ENCODE results near the gene SERPINB13.
"Not testable (repeated sequence)": the region's sequence is repeated elsewhere in the genome, so short reads cannot be mapped to it uniquely, and the experiment has no call there.

SERPINB13 gene

DNA sequence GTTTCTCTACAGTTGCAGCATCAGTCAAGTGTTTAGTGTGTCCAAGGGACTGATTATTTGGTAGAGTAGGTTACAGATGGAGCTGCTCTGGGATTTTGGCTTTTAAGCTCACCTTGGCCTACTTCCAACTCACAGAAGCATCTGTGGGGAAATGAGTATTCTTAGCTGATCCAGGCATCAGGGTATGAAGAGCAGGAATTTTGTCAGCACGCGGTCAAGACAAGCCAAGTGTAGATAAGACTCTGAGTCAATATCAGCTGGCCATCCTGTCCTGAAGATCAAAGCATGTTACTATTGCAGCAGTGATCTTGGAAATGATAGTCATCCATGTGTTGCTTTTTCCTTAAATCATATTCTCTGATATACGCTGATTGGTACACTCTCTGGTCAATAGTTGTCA is 32.5 kb downstream of the SERPINB13 start:
- no peak overlapping the region for H3K4me3 ChIP-seq (ENCODE audit: low read depth, low read length)
- TF ChIP-seq, protein P1, sequence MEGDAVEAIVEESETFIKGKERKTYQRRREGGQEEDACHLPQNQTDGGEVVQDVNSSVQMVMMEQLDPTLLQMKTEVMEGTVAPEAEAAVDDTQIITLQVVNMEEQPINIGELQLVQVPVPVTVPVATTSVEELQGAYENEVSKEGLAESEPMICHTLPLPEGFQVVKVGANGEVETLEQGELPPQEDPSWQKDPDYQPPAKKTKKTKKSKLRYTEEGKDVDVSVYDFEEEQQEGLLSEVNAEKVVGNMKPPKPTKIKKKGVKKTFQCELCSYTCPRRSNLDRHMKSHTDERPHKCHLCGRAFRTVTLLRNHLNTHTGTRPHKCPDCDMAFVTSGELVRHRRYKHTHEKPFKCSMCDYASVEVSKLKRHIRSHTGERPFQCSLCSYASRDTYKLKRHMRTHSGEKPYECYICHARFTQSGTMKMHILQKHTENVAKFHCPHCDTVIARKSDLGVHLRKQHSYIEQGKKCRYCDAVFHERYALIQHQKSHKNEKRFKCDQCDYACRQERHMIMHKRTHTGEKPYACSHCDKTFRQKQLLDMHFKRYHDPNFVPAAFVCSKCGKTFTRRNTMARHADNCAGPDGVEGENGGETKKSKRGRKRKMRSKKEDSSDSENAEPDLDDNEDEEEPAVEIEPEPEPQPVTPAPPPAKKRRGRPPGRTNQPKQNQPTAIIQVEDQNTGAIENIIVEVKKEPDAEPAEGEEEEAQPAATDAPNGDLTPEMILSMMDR (IDR thresholded peaks at IDR 0.05; ENCODE audit: low read depth, low read length, missing control alignments): no peak
- no peak for DNase-seq (ENCODE audit: low read depth)

DNA sequence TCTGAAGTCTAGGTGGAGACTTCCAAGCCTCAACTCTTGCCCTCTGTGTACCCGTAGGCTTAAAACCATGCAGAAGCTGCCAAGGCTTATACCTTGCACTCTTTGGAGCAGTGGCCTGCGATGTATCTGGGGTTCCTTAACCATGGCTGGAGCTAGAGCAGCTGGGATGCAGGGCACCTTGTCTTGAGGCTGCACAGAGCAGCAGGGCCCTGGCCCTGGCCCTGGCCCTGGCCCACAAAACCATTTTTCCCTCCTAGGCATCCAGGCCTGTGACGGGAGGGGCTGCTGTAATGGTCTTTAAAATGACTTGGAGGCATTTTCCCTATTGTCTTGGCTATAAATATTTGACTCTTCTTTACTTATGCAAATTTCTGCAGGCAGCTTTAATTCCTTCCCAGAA is 37.7 kb downstream of the SERPINB13 start:
- DNase-seq (ENCODE audit: low read depth): no peak
- TF ChIP-seq, protein P1 (IDR thresholded peaks at IDR 0.05; ENCODE audit: low read depth, low read length, missing control alignments): no peak

DNA sequence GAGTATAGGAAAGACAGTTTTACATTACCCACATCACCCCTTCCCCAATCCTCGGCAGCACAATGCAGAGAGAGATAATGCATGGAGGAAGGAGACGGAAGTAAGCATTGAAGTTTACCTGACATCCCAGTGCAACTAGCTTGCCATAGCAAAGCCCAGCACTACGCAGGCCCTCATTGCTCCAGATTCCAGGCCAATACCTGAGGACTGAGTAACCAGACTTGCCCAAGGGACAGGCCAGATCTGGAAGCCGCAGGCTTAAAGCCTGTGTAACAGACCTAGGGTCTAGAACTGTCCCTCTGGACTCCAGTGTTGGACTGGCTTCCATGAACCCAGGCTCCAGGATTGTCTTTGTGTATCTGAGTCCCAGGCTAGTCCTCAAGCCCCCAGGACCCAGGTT is 39.3 kb downstream of the SERPINB13 start:
- DNase-seq (ENCODE audit: low read depth): no peak
- no peak overlapping the region for H3K4me3 ChIP-seq (ENCODE audit: low read depth, low read length)
- TF ChIP-seq, protein P1 (IDR thresholded peaks at IDR 0.05; ENCODE audit: low read depth, low read length, missing control alignments): no peak

More for the DNA sequence above, 37.7 kb downstream of the SERPINB13 start:
- no peak overlapping the region for H3K4me3 ChIP-seq (ENCODE audit: low read depth, low read length)

DNA sequence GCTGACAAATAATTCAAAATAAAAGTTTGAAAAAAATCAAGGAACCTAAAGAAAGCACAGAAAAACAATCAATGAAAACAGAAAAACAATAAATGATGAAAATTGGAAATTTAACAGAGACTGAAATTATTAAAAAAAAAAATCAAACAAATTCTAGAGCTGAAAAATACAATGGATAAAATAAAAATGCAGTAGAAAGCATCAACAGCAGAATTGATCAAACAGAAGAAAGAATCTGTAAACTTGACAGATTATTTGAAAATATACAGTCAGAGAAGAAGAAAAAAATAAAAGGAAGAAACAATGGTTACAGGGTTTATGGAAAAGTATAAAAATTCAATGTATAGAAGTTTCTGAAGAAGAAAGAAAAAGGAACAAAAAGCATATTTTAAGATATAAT is 40.7 kb downstream of the SERPINB13 start:
- DNase-seq (ENCODE audit: low read depth): no peak
- H3K4me3 ChIP-seq (ENCODE audit: low read depth, low read length): no peak overlapping the region
- TF ChIP-seq, protein P1 (IDR thresholded peaks at IDR 0.05; ENCODE audit: low read depth, low read length, missing control alignments): no peak

DNA sequence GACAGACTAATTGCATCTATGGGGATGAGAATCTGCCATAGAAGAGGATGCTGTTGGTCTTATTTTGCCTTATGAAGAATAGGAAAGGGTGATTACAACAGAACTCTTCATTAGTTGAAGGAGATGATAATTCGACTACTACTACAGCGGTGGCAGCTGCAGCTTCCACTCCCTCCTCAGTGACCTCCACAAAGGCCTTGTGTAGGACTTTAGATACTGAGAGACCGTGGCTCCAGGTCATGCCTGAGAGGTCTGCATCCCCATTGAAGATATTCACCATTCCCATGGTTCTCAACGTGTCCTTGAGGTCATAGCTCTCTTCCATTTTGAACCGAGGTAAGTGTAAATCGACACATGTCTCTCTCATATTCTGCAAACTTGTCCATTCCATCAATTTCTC is 50.6 kb downstream of the SERPINB13 start:
- TF ChIP-seq, protein P1 (IDR thresholded peaks at IDR 0.05; ENCODE audit: low read depth, low read length, missing control alignments): no peak

DNA sequence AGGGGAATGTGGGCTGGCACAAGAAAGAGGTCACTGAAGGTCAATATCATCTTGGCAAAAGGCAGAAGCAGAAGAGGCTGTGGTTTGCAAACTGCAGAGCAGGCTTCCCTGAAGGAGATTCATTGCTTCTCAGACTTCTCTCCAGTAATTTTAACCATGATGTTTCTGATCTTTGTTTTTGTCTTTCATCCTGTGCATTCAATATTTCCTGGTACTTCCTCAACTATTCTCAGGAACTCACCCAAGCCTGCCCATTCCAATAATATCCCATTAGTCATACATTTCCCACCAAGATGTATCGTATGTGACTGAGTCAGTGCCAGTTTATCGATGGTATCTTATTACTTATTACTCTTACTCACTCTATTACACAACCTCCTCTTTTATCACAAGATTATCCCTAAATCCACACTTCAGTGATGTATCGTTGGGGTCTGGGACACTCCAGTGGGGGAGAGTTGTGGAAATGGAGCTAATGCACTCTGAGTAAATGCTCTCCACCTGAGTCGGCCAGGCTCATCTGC is 54.1 kb downstream of the SERPINB13 start:
- not testable (repeated sequence) for DNase-seq (ENCODE audit: low read depth)

More for the DNA sequence above, 50.6 kb downstream of the SERPINB13 start:
- no peak for DNase-seq (ENCODE audit: low read depth)
- no peak overlapping the region for H3K4me3 ChIP-seq (ENCODE audit: low read depth, low read length)

DNA sequence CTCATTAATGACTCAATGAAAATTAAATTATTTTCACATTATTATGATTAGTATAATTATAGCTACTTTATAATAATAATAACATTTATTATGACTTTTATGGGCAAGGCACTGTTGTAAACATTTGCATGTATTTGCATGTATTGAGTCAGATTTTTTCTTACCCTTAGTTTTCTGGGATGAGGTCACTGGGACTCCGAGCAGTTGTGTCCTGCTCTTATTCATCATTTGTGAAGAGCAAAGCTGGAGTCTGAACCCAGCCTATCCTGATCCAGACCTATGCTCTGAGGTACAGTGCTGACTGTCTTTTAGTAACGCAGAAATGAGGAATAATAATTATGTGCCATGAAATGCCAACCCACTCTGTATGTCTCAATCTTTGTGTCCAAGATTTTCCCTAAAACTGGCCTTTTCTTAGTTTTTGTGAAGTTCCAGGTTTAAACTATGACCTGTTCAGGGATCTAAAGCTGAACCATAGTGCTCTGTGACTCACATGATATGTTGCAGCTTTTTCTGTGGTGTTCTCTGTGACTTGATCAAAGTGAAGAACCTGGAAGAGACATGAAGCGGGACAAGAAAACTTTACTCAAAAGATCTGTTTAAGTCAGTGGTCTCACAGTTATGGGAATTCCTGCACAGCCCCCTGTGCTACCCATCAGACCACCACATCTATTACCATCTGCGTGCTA is 55.7 kb downstream of the SERPINB13 start:
- DNase-seq (ENCODE audit: low read depth); H3K4me3 ChIP-seq (ENCODE audit: low read depth, low read length): not testable (repeated sequence)

More for the DNA sequence above, 54.1 kb downstream of the SERPINB13 start:
- not testable (repeated sequence) for H3K4me3 ChIP-seq (ENCODE audit: low read depth, low read length)

DNA sequence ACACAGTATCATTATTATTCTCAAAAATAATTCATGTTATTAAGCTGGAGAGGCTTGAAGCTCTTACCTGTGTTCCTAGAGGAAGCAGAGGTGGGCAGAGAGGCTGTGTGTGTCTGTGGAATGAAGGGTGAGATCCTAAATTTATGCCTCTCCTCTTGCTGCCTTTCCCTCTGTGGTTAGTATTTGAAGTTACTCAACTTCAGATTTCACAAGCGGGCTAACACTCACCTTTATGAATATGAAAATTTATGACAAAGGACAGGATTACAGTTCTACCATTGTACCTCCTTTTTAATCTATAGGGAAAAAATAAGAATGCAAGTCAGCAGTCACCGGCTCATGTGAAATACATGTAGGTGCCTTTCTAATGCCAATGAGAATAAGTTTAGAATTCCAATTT is 57.0 kb downstream of the SERPINB13 start, which contains the start of gene SERPINB4:
Gene SERPINB4 (minus strand): TSS at position 115 of the 400 bp plus-strand sequence. CDS start 679 bp downstream, outside the sequence.
- DNase-seq (ENCODE audit: low read depth); H3K4me3 ChIP-seq (ENCODE audit: low read depth, low read length): not testable (repeated sequence)

DNA sequence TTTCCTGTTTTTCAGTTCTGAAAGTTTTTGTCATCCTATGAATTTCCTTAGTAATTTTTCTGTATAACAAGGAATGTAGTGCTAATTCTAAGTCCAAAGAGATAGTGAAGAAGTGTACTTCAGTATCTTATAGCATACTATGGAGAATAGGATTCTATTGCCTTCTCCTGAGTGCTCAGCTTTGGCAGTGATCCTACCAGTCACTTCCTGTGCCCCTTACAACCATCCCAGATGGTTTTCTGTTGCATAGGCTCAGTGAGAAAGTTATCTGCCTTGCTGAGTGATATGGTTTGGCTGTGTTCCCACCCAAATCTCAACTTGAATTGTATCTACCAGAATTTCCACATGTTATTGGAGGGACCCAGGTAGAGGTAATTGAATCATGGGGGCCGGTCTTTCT is 57.6 kb downstream of the SERPINB13 start:
- not testable (repeated sequence) for H3K4me3 ChIP-seq (ENCODE audit: low read depth, low read length); DNase-seq (ENCODE audit: low read depth)

Measured in GM12864 (cell line).